GM21737 (cell line): Measurements from ENCODE around the gene TMEM247.

Experiments
- ATAC-seq: cut with Tn5 transposase; IDR thresholded peaks from one replicate; pipeline ENCODE4 v1.9.1; 2021; ENCODE audit warnings: mild to moderate bottlenecking, moderate library complexity; ENCODE audit not compliant: unreplicated experiment

The TMEM247 gene

DNA sequence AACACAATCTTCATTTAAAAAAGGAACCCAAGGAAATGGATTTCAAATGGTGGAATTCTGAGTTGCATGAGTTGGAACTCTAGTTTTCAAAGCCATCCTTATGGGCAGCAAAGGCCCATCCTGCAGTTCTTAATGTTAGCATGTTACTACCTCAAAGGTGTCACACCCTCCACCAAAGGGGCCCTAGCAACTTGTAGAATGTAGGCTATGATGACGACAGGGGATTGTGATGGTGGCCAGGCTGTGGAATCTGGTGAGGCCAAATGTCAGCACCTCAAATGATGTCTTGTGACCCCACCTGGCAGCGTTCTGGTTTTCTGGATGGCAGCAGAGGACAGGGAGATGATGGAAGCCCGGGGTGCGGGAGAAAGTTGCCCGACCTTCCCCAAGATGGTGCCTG is at the start of gene TMEM247:
Gene TMEM247 (plus strand): TSS at position 301 of the 400 bp plus-strand sequence.
- no peak for ATAC-seq

DNA sequence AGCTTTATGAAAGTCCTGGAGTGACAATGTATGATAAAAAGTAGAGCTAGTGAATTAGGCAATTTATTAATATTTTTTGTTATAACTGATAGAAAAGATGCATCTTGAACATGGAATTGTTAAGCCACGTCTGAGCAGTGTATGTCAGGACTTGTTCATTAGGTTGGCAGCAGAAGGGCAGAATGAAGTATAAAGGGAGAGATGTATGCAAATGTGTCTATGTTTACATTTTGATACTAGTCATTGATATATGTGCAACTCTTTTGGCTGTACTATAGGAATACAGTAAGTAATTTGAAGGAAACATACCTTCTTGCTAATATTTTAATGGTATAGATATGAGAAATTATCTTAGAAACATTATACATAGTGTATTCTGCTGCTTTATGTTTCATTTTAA is 49.0 kb upstream of the TMEM247 start:
- ATAC-seq: no peak

GRCh38 chr2:46430992-46431391 is 48.4 kb upstream of the TMEM247 start:
- no peak for ATAC-seq

DNA sequence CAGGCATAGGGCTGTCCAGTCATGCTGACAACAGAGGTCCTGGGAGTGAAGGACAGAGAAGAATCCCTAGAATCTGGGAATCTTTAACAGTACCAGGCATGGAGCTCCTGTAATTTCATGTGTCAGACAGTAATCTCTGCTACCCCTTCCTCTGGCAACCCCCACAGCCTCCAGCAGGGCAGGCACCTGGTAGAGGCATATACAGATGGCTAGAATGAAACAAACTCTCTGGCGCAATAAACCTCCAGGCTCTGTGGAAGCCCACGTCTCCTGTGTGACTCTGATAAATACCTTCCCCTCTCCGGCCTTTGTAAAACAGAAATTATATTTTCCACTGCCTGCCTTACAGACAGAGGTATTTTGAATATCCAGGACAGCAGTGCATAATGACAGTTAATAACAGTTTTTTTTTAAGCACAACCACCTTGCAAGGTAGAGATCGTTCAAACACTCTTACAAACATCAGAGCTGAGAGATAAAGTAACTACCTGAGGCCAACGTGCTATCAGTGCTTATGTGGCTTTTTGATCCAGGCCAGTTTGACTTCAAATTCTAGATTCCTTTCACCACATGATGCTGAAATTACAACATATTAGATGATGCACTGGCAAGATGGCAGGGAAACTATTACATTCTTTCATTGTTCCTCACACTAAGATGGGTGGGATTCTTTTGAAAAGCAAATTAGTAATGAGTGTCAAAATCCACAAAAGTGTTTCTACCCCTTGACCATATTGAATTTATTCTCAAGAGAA is 47.7 kb upstream of the TMEM247 start:
- no peak for ATAC-seq

DNA sequence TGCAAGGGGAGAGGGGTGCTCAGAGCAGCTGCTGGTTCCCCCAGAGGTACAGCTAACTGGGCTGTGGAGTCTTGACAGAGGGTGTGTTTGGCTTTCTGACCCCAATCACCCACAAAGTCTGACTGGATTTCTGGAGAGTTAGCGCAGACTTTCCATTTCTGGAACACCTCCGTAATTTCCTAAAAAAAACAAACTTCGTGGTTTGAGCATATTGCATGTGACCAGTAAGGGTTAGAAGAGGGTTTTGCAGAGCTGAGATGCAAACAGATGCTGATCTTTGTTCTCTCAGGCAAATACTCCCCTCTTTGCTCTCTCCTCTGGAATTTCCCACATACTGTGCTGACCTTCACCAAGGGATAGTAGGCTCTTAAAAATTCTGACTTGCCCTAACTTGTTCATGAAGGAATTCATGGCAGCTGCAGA is 44.5 kb upstream of the TMEM247 start:
- no peak for ATAC-seq

DNA sequence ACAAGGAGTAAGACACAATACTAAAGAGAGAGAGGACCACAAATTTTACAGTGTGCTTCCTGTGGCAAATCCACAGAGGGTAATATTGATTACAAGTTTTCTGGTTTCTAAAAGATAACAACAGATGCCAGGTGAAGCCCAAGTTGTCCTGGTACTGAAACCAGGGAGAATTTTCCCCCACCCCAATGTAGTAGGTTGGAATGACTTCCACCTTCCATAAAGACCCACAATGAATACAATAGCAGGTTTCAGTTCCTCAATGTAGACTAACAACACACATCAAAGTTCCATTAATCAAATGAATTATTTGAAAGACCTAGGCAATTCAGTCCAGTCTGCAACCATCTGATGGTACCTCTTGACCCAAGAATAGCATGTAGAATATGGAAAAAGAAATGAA is 44.0 kb upstream of the TMEM247 start:
- no peak for ATAC-seq

GRCh38 chr2:46435796-46436360 is 43.5 kb upstream of the TMEM247 start:
- no peak for ATAC-seq

GRCh38 chr2:46436800-46437199 is 42.6 kb upstream of the TMEM247 start:
- no peak for ATAC-seq

- no peak for ATAC-seq
These were observed 41.3 kb upstream of the TMEM247 start for GRCh38 chr2:46438102-46438501.

DNA sequence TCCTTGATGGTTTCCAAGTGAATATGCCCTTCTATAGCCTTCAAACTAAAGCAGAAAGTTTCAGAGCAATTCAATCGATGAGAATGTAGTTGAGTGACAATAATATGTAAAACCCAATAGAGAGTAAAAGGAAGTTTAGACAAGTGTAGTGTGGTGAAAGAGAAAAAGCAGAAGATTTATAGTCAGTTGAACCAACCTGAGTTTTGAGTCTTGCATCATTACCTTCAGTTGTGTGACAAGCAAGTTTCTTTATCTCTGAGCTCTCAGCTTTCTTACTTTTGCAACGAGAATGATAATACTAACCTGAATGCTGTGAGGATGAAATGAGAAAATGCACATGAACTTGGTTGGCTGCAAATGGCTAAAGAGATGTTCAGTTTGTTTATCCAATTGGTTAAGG is 40.6 kb upstream of the TMEM247 start:
- ATAC-seq: no peak

DNA sequence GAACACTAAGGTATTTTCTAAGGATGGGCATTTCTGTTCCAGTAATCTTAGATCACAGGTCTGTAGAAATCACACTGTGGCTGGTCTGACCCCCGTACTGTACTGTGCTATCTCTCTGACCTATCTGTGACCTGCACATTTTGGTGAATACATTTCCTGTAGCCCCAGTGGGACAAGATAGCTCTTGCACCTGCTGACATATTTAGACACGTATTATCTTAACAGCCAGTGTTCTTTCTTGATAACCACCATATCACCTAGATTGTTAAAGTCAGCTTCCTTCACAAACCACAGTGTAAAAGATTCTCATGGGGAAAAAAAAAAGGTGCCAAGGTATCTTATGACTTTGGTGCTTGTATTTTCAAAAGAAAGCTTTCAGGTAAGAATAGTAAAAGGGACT is 39.8 kb upstream of the TMEM247 start:
- ATAC-seq: no peak

DNA sequence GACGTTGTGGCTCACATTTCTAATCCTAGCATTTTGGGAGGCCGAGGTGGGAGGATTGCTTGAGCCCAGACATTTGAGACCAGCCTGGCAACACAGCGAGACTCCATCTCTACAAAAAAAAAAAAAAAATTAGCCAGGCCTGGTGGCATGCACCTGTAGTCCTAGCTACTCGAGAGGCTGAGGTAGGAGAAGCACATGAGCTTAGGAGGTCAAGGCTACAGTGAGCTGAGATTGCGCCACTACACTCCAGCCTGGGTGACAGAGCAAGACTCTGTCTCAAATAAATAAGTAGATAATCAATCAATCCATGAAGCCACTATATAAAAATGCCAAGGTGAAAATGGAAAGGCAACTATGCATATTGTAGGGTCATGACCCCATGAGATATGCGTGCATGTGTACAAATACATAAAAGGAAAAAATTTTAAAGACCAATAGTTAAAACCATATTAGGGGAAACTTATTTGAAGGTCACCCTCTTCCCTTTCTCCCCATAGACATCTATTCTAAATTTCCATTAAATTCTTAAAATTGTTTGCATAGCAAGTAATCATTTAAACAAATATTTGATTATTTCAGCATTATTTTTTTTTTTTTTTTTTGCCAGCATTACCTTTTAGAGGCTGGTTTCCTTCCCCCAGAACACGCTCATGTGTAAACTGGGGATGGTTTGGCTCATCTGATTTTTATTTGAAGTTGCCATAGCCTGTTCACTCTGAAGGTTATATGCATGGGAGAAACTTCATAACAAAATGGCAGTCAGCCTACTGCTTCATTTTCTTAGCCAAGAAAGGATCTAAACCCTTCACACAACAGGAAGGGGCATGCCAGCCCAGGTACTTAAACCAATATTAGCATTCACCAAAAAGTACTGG is 37.3 kb upstream of the TMEM247 start:
- no peak for ATAC-seq

DNA sequence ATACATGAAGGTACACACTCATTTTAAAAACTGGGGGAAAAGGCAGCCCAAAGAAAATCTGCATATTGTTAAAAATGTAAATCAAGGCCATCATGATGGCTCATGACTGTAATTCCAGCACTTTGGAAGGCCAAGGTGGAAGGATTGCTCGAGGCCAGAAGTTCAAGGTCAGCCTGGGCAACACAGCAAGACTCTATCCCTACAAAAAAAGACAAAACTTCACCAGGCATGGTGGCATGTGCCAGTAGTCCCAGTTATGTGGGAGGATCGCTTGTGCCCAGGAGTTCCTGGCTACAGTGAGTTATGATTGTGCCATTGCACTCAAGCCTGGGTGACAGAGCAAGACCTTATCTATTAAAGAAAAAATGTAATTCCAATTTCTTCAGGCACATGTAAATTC is 34.6 kb upstream of the TMEM247 start:
- ATAC-seq: no peak

DNA sequence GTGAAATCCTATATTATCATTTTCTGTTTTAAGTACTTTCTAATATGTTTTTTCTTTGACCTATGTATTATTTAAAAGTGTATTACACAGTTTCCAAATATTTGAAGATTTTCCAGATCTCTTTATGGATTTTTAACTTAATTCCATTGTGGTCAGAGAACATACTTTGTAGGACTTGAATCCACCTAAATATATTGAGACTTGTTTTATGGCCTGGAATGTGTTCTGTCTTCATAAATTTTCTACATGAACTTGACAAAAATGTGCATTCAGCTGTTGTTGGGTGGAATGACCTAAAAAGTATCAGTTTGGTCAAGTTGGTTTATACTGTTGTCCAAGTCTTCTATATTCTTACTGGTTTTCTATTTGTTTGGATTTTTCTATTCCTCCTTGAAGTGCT is 33.8 kb upstream of the TMEM247 start:
- no peak for ATAC-seq

DNA sequence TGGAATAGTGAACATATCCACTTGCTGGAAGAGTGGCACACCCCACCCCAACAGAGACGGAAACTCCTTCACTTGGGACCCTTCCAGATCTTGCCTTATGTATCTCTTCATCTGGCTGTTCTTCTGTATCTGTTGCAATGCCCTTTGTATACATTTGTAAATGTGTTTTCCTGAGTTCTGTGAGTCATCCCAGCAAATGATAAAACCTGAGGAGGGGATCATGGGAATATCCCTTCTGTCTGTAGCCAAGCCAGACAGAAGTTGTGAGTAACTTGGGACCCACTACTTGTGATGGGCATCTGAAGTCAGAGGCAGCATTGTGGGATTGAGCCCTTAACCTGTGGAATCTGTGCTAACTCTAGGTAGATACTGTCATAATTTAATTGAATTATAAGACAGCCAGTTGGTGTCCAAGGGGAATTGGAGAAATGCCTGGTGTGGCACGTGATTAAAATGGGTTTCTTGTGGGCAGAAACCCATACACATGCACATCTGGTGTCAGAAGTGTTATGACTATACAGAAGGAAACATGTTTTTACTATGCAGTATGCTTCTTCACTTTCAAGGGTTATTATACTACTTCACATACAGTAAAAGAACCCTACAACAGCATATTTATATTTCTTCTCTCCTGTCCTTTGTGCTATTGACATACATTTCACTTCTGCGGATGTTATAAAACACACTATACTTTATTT is 32.3 kb upstream of the TMEM247 start:
- ATAC-seq: no peak

DNA sequence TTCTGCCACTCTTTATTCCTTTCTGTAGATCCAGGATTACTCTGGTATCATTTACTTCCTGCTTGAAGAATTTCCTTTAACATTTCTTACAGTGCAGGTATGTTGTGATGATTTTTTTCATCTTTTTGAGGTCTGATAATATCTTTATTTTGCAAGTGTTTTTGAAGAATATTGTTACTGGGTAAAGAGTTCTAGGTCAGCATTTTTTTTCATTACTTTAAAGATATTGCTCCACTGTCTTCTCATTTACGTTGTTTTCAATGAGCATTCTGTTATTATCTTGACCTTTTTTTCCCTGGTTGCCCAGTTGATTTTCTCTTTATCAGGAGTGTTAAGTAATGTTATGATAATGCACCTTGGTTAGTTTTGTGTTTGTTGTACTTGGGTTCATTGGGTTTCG is 31.7 kb upstream of the TMEM247 start:
- ATAC-seq: no peak

DNA sequence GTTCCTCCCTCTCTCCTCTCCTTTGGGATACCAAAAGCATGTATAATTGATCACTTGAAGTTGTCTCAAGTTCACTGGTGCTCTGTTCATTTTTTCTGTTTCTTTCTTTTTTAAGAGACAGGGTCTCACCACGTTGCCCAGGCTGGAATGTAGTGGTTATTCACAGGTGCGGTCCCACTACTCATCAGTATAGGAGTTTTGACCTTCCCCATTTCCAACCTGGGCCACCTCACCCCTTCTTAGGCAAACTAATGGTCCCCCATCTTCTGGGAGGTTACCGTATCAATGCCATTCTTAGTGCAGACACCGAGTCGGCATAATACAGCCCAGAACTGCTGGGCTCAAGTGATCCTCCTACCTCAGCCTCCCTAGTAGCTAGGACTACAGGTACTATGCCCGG is 31.3 kb upstream of the TMEM247 start:
- ATAC-seq: no peak

DNA sequence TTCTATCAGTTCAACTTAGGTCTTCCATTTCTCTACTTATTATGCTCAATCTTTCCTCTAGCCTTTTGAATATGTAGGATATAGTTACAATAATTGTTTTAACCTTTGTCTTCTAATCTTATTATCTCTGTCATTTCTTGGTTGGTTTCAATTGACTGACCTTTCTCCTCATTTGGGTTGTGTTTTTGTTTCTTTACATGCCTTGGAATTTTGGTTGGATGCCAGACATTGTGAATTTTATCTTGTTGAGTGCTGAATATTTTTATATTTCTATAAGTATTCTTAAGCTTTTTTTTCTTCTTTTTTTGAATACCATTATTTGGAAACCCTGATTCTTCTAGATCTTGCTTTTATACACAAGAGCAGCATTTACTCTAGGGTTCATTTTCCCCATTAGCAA is 30.7 kb upstream of the TMEM247 start:
- ATAC-seq: no peak

- no peak for ATAC-seq
These were observed 29.7 kb upstream of the TMEM247 start for GRCh38 chr2:46449700-46450099.

GRCh38 chr2:46451131-46451711 is 28.1 kb upstream of the TMEM247 start:
- no peak for ATAC-seq

- ATAC-seq: no peak
These were observed 22.6 kb upstream of the TMEM247 start for GRCh38 chr2:46456789-46457188.
